GM04504 (cell line): Measurements from ENCODE around the gene TIMM22.
A peak's percentile ranks its signal among the peaks of the same experiment; 100 is the strongest.

Source experiments
- DNase-seq: peaks from one replicate; pipeline ENCODE4 v3.0.0-alpha.2; 2012; ENCODE audit warnings: low read depth

Gene TIMM22

DNA sequence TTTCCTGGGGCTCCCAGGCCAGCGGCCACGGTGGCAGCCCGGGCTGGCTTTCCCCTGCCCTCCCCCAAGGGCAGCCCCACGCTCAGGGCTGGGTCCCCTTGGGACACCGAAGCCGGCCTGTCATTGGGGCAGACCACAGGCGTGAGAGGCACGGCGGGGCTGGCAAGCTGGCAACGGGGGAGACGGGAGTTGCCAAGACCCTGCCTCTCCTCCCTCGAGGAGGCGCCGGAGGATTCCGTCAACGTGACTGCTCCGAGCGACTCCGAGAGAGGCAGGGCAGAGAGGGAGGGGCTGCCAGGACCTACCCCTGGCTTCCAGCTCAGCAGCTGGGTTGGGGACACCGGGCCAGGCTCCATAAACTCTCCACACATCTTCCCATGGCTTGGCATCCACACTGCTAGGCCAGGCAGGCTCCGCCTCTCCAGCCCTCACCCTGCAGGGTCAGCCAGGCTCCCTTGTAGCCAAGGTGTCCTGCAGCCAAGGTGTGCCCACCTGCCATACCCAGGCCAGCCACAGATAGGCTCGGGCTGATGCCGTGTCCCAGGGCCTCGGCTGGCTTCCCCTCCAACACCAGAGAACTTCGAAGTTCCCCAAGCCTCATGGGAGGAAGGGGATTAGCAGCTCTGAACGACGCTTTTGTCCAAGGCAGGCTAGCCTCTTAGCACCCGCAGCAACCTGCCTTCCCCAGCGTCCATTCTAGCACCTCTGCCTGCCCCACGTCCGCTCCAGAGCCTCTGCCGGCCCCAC lies 25.5 kb downstream of the TIMM22 start:
- no peak for DNase-seq

DNA sequence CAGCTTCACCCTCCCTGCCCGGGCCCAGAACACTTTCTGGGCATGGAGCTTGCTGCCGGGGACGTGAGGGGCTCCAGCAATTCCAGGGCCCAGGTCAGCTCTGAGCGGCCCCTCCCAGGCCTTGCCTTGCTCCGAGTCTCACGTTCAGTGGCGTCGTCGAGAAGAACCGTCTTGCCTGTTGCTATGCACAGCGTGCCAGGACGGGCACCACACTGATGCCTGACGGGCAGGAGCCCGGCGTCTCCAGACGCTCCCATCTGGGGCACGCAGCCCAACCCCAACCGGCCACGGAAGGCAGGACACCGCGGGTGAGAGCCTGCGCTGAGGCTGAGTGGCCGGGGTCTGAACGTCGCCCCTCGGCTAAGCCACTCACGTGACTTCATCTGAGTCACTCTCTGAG lies 27.1 kb downstream of the TIMM22 start:
- DNase-seq: no peak

DNA sequence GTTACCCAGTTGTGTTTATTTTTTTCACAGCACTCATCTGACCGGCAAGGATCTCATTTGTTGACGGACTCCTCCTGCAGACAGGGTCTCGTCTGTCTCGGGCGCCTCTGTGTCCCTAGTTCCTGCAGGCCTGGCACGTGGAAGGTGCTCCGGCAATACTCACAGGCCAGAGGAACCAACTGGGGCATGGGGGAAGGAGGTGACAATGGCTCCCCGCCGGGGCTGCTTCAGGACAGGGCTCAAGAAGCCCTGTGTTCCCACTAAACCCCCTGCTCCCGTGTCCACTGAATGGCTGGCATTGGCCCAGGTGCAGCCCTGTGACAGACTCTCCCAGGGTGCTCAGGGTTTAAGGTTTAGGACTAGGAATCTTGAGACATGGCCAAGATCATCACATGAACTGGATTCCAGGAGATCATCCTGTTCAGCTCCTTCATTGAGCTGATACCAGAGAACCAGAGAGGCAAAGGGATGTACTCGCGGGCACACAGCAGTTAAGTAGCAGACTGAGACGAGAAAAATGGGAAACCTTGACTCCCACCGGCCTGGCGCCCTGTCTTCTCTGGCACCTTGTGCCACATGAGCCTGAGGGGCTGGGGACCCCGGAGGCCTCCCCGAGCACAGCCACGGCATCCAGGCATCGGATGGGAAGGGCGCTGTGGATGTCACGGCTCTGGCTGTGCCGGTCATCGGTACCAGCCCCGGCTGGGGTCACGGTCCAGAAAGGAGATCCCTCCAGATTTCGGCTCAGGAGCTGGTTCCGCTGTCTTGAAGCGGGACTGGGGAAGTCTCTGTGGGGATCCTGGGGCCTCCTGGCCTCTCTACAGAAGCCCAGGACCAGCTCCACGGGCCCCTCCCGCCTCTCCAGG lies 29.0 kb downstream of the TIMM22 start:
- DNase-seq: no peak

DNA sequence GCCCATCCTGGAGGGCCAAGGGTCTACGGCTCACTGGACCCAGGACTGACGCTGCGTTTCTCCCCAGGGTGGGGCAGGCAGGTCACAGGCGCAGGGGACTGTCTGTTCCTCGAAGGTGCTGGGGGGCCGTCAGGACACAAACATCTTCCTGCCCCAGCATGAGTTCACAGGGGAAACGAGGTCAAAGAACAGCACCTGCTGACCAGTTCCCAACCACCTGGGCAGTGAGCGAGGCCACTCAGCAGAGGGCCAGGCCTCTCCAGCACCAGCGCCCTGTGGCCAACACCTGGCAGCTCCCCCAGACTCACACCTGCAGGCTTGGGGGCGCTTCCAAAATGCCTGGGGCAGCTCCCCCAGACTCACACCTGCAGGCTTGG lies 29.7 kb downstream of the TIMM22 start:
- no peak for DNase-seq

DNA sequence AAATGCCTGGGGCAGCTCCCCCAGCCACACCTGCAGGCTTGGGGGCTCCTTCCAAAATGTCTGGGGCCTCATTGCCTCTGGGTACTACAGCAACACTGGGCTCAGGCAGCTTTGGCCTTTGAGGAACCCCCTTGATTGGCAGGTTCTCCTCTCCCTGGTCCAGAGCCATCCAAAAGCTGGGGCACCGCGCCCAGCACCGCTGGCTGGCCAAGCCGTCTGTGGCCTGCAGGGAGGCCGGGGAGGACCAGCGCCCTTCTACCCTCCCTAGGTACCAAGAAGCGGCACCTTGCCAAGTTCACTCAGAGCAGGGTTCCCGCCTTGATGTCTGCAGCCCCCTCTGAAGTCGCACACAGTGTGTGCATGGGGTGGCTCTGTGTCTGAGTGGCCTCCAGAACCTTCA lies 30.1 kb downstream of the TIMM22 start:
- no peak for DNase-seq

DNA sequence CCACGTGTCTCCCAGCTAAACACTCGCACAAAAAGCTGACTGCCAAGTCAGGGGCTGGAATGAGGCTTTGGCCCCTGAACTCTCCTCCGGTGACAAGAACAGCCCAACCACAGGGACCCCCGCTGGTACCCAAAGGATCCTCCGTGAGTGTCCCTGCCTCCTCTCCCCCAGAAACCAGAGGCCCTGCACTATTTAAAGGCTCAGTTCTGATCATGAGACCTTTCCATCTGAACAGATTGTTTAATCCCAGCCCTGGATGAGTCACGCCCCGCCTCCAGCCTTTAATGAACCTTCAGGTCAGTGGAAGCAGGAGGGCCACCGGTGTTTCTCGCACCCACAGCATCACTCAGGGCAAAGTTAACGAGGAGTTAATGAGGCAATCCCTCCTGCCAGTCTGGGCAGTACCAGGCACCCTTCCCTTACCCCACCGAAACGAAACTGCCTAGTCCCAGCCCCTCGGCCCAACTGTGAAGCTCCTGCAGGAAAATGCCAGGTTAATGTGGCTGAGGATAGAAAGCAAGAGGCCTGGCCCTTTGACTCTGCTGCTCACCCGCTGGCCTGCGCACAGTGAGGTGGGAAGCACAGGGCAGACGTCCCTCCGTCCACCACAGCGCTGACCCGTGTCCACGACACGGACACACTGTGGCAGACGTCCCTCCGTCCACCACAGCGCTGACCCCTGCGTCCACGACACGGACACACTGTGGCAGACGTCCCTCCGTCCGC lies 32.4 kb downstream of the TIMM22 start:
- DNase-seq: peak; percentile 44

DNA sequence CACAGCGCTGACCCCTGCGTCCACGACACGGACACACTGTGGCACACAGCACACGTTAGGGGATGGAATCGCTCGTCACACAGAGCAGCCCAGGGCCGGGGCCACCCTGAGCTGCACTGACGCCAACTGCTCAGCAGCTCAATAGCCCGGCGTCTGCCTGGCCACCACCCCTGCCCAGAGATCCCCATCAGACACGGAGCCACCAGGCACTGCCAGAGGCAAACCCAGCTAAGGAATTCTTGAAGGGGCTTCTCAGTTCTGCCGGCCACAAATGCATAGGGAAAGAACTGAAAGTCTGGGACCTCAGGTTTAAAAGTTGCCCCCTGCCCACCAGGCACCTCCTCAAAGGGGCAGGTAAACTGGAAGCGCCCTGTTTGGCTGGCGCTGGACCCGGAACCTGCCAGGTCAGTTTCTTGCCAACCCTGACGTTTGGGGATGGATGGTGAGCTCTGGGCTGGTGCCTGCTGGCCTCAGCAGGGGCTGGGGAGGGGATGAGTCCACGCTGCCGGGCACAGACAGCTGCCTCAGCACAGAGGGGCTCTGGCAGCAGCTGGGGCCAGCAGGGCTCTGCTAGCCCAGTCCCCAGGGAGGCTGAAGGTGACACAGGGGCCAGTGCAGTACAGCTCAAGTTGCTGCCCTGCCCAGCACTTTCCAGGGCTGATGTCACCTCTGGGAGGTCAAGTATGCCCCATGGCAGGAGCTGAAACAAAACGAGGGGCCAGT lies 33.2 kb downstream of the TIMM22 start:
- DNase-seq: no peak

DNA sequence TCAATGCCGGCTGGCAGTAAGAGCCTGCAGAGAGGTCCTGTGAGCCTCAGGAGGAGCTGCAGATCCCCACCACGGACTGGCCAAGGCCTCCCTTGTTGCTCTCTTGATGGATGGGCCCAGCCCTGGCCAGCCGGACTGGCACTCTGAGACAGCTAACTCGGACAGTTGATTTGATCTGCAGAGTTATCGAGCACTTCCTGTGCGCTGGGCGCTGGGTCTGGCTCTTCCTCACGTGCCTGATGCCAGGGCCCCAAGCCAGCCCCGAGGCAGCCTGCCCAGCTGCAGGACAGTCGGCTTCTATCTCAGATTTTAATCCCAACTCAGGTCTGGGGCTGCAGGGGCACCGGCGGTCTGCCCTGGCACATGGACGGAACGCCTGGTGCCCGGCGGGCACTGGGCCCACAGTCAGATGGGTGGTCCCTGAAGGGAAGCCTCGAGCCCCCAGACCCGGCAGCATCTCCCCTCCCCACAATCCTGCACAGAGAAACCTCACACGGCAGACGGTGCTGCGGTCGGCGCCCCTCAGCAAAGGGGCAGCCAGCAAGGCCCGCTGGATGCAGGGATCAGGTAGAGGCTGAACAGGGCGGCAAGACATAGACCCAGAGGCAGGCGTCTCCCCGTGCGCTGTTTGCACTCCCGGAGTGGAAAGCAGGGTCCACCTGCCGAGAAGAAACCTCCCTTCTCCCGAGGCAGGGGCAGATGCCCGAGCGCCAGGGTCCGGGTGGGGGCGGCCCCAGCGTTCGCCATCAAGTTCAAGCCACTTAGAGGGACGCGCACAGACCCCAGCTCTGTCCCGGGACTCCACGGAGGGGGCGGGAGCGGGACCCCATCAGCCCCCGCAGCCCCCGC lies 34.0 kb downstream of the TIMM22 start:
- no peak for DNase-seq

DNA sequence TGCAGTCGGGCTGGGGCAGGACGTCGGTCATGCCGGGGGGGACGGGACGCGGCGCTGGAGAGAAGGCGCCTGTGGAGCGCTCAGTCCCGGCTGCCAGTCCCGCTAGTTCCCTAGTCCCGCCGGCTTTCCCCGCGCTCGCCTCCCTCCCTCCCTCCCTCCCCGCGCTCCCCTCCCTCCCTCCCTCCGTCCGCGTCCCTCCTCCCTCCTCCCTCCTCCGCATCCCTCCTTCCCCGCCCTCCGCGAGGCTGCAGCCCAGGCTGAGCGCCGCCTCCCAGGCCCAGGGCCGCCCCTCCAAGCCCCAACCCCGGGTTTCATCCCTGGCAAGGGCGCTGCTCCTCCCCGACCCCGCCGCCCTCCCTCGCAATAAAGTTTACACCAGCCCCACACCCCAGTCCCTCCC lies 34.8 kb downstream of the TIMM22 start:
- no peak for DNase-seq

DNA sequence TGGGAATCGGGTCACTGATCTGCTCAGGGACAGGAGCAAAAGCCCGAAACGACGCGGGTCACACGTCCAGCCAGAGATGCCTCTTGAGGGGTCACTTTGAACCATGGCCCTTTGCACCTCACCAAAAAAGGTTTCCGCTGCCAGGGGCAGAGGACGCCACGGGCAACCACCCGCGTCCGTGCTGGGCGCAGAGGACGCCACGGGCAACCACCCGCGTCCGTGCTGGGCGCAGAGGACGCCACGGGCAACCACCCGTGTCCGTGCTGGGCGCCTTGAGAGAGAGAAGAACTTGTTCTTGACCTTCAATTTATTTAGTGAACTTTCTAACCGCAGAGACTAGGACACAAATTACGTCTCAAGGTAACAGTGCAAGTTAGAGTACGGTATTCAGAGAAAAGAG lies 35.5 kb downstream of the TIMM22 start:
- no peak for DNase-seq

DNA sequence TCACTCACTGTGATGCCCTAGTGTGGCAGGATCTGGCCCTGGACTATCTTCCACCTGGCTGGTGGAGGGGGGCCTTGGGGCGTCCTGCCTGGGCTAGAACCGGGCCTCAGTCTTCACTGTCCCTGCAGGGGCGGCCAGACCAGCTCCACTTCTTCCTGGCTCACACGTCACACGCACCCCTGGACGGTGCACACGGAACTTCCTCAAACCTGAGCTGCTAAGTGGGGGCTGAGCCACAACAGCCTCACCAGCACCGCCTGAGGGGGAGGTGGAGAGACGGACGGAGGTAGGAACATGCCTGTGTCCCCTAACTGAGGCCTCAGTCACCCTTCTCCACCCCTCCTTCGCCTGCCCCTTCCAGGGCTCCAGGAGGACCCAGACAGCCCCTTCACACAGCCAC lies 36.6 kb downstream of the TIMM22 start:
- DNase-seq: no peak

DNA sequence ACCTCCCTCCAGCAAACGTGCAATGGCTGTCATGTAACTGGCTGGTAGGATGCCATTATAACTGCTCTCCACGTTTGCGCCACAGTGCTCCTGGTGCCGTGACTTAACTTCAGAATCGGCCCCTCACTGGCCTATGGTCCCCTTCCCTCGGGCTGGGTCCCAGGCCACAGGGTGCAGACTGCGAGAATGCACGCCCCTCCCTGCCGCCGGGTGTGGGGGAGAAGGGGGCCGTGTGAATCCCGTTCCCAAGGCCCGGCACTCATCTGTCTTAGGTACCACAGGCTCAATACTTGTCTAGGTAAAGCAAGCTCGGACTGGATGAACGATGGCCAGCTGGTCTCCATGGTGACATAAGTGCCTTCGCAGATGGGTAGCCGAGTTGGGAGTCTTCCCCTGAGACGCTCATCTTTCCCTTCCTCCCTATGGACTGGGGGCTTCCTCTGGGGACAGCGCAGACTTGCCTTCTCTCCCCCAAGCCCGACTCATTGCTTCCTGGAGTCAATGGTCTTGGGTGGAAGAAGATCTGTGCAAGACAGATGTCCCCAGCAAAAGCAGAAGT lies 37.8 kb downstream of the TIMM22 start:
- DNase-seq: no peak

DNA sequence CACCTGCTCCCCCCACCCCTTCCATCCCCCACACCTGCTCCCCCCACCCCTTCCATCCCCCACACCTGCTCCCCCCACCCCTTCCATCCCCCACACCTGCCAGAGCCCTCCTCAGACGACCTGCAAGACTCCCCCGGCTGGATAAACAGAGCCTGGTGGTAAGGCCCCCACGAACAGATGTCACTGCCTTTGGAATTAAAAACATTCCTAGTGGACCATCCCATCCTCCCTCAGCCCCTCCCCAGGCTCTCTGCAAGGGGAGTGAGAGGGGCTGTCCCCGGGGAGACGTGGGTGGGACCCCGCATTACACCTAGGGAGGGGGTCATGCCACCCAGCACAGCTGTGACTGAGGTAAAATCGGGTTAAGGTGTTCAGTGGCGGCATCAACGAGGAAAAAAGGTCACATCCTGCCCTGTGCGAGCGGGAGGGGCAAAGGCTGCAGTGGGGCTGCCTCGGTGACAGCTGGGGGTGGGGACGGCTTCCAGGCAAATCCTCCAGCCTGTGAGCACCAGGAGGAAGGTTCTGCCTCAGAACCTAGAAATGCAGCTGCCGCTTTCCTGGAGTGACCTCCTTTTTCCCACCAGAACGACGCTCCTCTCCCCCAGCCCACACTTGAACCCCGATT lies 38.7 kb downstream of the TIMM22 start:
- no peak for DNase-seq

DNA sequence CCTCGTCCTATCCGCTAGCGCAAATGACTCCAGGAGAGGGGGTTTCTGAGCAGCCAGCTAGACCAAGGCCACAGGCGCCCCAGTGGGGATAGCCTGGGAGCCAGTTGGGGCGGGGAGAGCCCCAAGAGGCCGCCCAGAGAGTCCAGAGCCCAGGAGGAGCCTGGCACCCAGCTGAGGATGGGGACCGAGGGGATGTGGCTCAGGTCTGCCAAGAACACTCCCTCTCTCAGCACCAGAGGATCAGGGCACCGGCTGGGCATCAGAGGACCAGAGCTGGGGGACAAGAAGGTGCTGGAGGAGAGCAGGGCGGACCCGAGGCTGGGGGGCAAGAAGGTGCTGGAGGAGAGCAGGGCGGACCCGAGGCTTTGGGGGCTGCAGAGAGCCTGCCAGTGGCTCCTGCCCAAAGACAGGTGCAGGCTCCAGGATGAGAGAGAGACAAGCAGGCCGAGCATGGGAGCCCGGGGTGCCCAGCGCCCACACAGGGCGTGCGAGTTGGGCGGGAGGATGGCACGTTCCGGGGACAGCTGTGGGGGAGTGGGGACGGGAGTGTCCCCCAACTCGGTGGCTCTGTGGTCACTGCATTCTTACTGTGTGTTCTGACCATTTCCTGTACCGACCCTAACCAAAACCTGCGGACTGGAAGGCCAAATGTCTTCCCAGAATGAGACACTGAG lies 39.4 kb downstream of the TIMM22 start:
- DNase-seq: no peak

DNA sequence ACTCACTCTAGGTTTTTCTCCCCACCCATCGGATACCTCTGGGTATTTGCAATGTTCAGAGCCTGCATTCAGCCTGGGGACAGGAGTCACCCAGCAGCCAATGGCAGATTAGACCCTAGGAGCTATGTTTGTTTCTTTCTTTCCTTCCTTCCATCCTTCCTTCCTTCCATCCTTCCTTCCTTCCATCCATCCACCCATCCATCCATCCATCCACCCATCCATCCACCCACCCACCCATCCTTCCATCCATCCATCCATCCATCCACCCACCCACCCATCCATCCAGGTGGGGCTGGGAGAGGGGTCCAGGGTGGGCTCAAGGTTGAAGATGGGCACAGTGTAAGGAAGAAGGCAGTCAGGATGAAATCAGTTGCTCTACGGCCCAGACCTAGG lies 39.9 kb downstream of the TIMM22 start:
- DNase-seq: no peak

DNA sequence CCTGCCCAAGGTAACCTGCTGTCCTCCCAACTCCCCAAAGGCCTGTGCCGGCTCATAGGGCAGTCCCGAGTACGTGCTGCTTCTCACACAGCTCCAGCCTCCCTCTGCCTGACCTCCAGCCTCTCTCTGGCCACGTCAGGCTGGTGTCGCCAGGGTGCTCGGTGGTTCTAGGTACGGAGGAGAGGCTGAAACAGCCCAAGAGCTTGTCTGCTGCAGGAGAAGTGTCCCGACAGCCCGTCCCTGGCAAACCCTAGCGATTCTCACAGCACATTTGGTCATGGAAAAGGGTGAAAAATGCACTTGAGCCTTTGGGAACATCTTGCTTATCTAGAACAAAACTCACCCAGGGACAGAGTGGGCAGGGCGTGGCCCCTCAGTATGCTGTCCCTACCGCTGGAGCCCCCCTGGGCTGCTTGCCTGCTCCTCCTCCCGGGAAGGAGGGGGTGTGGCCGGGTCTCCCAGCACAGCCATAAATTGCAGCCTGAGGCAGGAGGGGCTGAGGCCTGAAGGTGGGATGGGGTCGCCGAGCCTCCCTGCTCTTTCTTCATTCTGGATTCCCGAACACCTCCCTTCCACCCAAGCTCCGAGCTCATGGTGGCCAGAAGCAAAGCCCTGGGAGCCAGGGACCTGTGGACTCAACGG lies 40.4 kb downstream of the TIMM22 start:
- no peak for DNase-seq

DNA sequence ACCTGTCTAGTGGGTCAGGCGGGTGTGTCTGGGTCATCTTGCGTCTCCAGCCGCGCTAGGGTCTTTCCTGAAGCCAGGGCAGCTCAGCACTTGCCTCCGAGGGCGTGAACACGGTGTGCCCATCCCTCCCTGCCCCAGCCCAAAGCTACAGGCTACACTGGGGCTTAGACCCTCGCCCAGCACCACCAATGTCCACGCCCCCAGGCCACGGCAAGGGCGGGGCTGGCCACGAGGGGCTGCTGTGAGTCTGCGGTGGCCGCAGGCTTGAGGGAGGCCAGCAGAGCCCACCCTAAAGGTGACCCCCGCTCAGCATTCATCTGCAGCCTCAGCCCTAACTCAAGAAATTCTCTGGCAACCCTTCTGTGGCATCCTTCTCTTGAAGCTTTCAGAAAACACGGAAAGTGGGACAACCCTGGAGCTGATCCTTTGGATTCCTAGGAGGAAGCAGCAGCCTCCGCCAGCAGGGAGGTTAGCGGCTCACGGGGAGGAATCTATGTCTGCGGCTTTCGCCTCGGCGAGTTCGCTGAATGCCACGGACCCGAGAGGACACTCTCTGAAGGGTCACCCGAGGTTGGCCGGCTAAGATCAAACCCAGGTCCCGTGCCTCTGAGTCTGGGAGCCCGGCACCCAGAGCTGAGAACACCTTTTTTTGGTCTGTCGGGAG lies 41.7 kb downstream of the TIMM22 start:
- DNase-seq: no peak

DNA sequence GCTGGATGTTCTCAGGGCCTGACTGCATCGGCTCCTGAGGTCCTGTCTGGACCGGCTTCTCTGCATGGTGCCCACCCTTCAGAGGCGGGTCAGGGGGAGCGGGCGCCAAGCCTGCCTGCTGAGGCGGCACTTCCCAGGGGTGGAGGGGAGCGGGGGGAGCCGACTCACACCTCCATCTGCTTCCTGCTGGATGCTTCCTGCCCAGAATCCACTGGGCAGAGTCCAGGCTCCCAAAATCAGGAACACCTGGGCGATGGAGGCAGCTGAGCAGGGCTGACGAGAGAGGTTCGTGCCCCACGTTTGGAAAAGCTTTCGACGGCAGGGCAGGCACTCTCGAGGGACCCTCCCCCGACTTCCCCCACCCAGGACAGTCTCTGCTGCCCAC lies 42.2 kb downstream of the TIMM22 start:
- no peak for DNase-seq
